GM23338 (cell line): ENCODE data around the gene HHEX. TPM values are rescaled to one million over a fixed set of nuclear protein-coding genes. Genes with fewer than 3 reads are reported as not detected.

Experiments used
- ATAC-seq: fragments of 200-7000 bp; cut with Tn5 transposase; 3 replicates; pipeline ENCODE4 v1.9.1; 2020
- DNase-seq: peaks from one replicate; pipeline ENCODE4 v3.0.0-alpha.2; 2015; ENCODE audit warnings: low spot score
- H2AFZ ChIP-seq: fragments of 200-600 bp; sonication (generic); 2 replicates; pipeline ENCODE4 v1.8.0; 2016; ENCODE audit warnings: antibody characterized with exemption, mild to moderate bottlenecking, moderate library complexity
- H3F3A ChIP-seq: fragments of 200-600 bp; sonication (generic); replicated peaks from 2 replicates; pipeline ENCODE4 v1.8.0; 2017; ENCODE audit warnings: antibody characterized with exemption, mixed run types, low read depth
- H3K27ac ChIP-seq: fragments of 200-600 bp; sonication (generic); 2 replicates; pipeline ENCODE4 v1.6.1; 2016; ENCODE audit warnings: low read depth
- H3K27me3 ChIP-seq: fragments of 200-600 bp; sonication (generic); 2 replicates; pipeline ENCODE4 v1.8.0; 2016; ENCODE audit warnings: mild to moderate bottlenecking, mixed run types, moderate library complexity; ENCODE audit not compliant: insufficient read depth
- H3K36me3 ChIP-seq: fragments of 200-600 bp; sonication (generic); 2 replicates; pipeline ENCODE4 v1.8.0; 2016; ENCODE audit warnings: mild to moderate bottlenecking; ENCODE audit not compliant: insufficient read depth
- H3K4me1 ChIP-seq: fragments of 200-600 bp; sonication (generic); 2 replicates; pipeline ENCODE4 v1.8.0; 2016; ENCODE audit warnings: mild to moderate bottlenecking, moderate library complexity; ENCODE audit not compliant: insufficient read depth
- H3K4me2 ChIP-seq: fragments of 200-600 bp; sonication (generic); 2 replicates; pipeline ENCODE4 v1.7.1; 2017; ENCODE audit warnings: mixed run types
- H3K4me3 ChIP-seq: fragments of 200-600 bp; sonication (generic); 2 replicates; pipeline ENCODE4 v1.6.1; 2016; ENCODE audit warnings: mixed run types
- H3K79me2 ChIP-seq: fragments of 200-600 bp; sonication (generic); replicated peaks from 2 replicates; pipeline ENCODE4 v1.8.0; 2017; ENCODE audit warnings: mild to moderate bottlenecking; ENCODE audit not compliant: insufficient read depth
- H3K9me2 ChIP-seq: fragments of 200-600 bp; sonication (generic); 2 replicates; pipeline ENCODE4 v1.8.0; 2017; ENCODE audit not compliant: insufficient read depth
- H4K20me1 ChIP-seq: fragments of 200-600 bp; sonication (generic); replicated peaks from 2 replicates; pipeline ENCODE4 v1.8.0; 2017; ENCODE audit warnings: mild to moderate bottlenecking; ENCODE audit not compliant: insufficient read depth
- H3K27ac Mint-ChIP-seq: 2 replicates; pipeline ENCODE4 v1.8.0; 2020; ENCODE audit warnings: inconsistent platforms, mild to moderate bottlenecking, moderate library complexity, mixed read lengths
- H3K27me3 Mint-ChIP-seq: 3 replicates; pipeline ENCODE4 v1.8.0; 2022; ENCODE audit warnings: low read depth, mild to moderate bottlenecking, moderate library complexity, mixed read lengths, inconsistent platforms; ENCODE audit not compliant: insufficient read depth, poor library complexity
- H3K36me3 Mint-ChIP-seq: 3 replicates; pipeline ENCODE4 v1.8.0; 2021; ENCODE audit warnings: low read depth, mild to moderate bottlenecking, inconsistent platforms, moderate library complexity, mixed read lengths
- H3K4me1 Mint-ChIP-seq: 3 replicates; pipeline ENCODE4 v1.8.0; 2020; ENCODE audit warnings: mild to moderate bottlenecking, inconsistent platforms, mixed read lengths
- H3K4me3 Mint-ChIP-seq: 3 replicates; pipeline ENCODE4 v1.8.0; 2021; ENCODE audit warnings: moderate library complexity, mild to moderate bottlenecking, inconsistent platforms, mixed read lengths
- H3K9me3 Mint-ChIP-seq: 3 replicates; pipeline ENCODE4 v1.8.0; 2020; ENCODE audit warnings: moderate library complexity, mild to moderate bottlenecking, inconsistent platforms, mixed read lengths
- CREB1 ChIP-seq: fragments of 250-450 bp; sonication (Bioruptor Pico); IDR thresholded peaks from 2 replicates; pipeline ENCODE4 v1.5.0; 2020; ENCODE audit warnings: low read depth, mild to moderate bottlenecking, moderate library complexity
- CTCF ChIP-seq, 2 experiments: fragments of 200-600 bp in 1 of 2; sonication (generic) in 1 of 2; conservative IDR thresholded peaks; 2 replicates each; pipeline versions ENCODE4 v1.5.1 to v1.6.1; 2016 to 2017; ENCODE audit warnings: antibody characterized with exemption in 2 of 2, low read depth in 2 of 2, mild to moderate bottlenecking in 2 of 2, moderate library complexity in 1 of 2
- ETS1 ChIP-seq: IDR thresholded peaks from 2 replicates; pipeline ENCODE4 v1.6.1; 2016; ENCODE audit warnings: antibody characterized with exemption
- EZH2 ChIP-seq: fragments of 200-600 bp; sonication (generic); IDR thresholded peaks from one replicate; pipeline ENCODE4 v1.8.0; 2017; ENCODE audit warnings: antibody characterized with exemption, mild to moderate bottlenecking, low read depth; ENCODE audit not compliant: unreplicated experiment
- EZH2phosphoT487 ChIP-seq: fragments of 200-600 bp; sonication (generic); IDR thresholded peaks from one replicate; pipeline ENCODE4 v1.8.1; 2018; ENCODE audit warnings: antibody characterized with exemption; ENCODE audit not compliant: unreplicated experiment
- JUNB ChIP-seq: IDR thresholded peaks from one replicate; pipeline ENCODE4 v1.6.1; 2016; ENCODE audit warnings: antibody characterized with exemption; ENCODE audit not compliant: unreplicated experiment
- NANOG ChIP-seq: IDR thresholded peaks from 2 replicates; pipeline ENCODE4 v1.6.1; 2016; ENCODE audit warnings: antibody characterized with exemption, borderline replicate concordance
- POLR2AphosphoS5 ChIP-seq: IDR thresholded peaks from 2 replicates; pipeline ENCODE4 v1.6.1; 2016; ENCODE audit warnings: antibody characterized with exemption, low read depth
- REST ChIP-seq: IDR thresholded peaks from one replicate; pipeline ENCODE4 v1.6.1; 2018; ENCODE audit warnings: antibody characterized with exemption; ENCODE audit not compliant: unreplicated experiment
- STAT1 ChIP-seq: IDR thresholded peaks from one replicate; pipeline ENCODE4 v1.6.1; 2016; ENCODE audit warnings: antibody characterized with exemption; ENCODE audit not compliant: unreplicated experiment
- ZNF114 ChIP-seq: fragments of 250-450 bp; sonication (Bioruptor Pico); IDR thresholded peaks from 2 replicates; pipeline ENCODE4 v1.5.0; 2020; ENCODE audit warnings: mild to moderate bottlenecking, moderate library complexity
- ZNF331 ChIP-seq: fragments of 250-450 bp; sonication (Bioruptor Pico); IDR thresholded peaks from 2 replicates; pipeline ENCODE4 v1.5.0; 2020; ENCODE audit warnings: low read depth, mild to moderate bottlenecking, moderate library complexity
- ZNF462 ChIP-seq: fragments of 250-450 bp; sonication (Bioruptor Pico); IDR thresholded peaks from 2 replicates; pipeline ENCODE4 v1.5.0; 2020; ENCODE audit warnings: mild to moderate bottlenecking, moderate library complexity
- polyA plus RNA-seq: library from polyadenylated mRNA; unstranded; fragments of >200 nt; fragmentation: Nextera tagmentation; extraction: Ambion mirVana; gene quantifications from 2 replicates; pipeline ENCODE4 v1.2.1, GENCODE V29; 2016
- total RNA-seq: library from RNA; depleted of rRNA; stranded (reverse); fragments of >200 nt; shearing (Covaris generic); gene quantifications from 2 replicates; pipeline ENCODE4 v1.2.3, GENCODE V29; 2014

The HHEX gene
- total and polyA plus RNA-seq, 2 experiments from 2014 or later = 0.59 to 2.0 TPM

- ATAC-seq (no peak), DNase-seq (no peak)
- no peak for TF ChIP-seq REST
- no peak for TF ChIP-seq JUNB
- TF ChIP-seq ETS1 = no peak
- no peak for TF ChIP-seq CREB1 (CRISPR knock-in tag)
- TF ChIP-seq ZNF462 (CRISPR knock-in tag) = no peak
- no peak for TF ChIP-seq ZNF114 (CRISPR knock-in tag)
- no peak for TF ChIP-seq NANOG
- no peak for TF ChIP-seq CTCF (conservative IDR thresholded peaks at IDR 0.05; ENCODE audit: low read depth in 2 of 2)
- no peak for TF ChIP-seq STAT1
- no peak for TF ChIP-seq POLR2AphosphoS5
- no peak for TF ChIP-seq EZH2
- TF ChIP-seq EZH2phosphoT487 = no peak
- no peak for TF ChIP-seq ZNF331 (CRISPR knock-in tag)
- Mint-ChIP-seq H3K36me3 (peaks cover 32% of the 10 kb centered on the region), H3K27me3 (no peaks in the 10 kb centered on the region), H3K27ac (no peak overlapping the region), H3K4me3 (no peak overlapping the region), H3K4me1 (peaks cover 6% of the 10 kb centered on the region; the same call in 2 of the 3 replicates), H3K9me3 (no peaks in the 10 kb centered on the region)
- no peaks in the 10 kb centered on the region for H3K79me2 ChIP-seq
- no peak overlapping the region for H3K4me2 ChIP-seq
- no peaks in the 10 kb centered on the region for H3K9me2 ChIP-seq
- H4K20me1 ChIP-seq = no peaks in the 10 kb centered on the region; the same call in 1 of the 2 replicates
- no peaks in the 10 kb centered on the region for H3K27me3 ChIP-seq
- H3K27ac ChIP-seq = no peak overlapping the region
- H3K4me1 ChIP-seq = no peaks in the 10 kb centered on the region
- peaks cover 24% of the 10 kb centered on the region for H3K36me3 ChIP-seq
- no peaks in the 10 kb centered on the region for H3F3A ChIP-seq
- H3K4me3 ChIP-seq = no peak overlapping the region
- H2AFZ ChIP-seq = no peak overlapping the region
These were observed 49.6 kb upstream of the HHEX start for GRCh38 chr10:92640107-92640506.
